ENCODE data around the gene CAMP. TPM values are rescaled to one million over a fixed set of nuclear protein-coding genes. Genes with fewer than 3 reads are reported as not detected.
A peak's percentile ranks its signal among the peaks of the same experiment; 100 is the strongest.

Gene CAMP
- polyA plus RNA-seq, 3 donors, result 2.1 to 5.1 (median 3.4) TPM

DNA sequence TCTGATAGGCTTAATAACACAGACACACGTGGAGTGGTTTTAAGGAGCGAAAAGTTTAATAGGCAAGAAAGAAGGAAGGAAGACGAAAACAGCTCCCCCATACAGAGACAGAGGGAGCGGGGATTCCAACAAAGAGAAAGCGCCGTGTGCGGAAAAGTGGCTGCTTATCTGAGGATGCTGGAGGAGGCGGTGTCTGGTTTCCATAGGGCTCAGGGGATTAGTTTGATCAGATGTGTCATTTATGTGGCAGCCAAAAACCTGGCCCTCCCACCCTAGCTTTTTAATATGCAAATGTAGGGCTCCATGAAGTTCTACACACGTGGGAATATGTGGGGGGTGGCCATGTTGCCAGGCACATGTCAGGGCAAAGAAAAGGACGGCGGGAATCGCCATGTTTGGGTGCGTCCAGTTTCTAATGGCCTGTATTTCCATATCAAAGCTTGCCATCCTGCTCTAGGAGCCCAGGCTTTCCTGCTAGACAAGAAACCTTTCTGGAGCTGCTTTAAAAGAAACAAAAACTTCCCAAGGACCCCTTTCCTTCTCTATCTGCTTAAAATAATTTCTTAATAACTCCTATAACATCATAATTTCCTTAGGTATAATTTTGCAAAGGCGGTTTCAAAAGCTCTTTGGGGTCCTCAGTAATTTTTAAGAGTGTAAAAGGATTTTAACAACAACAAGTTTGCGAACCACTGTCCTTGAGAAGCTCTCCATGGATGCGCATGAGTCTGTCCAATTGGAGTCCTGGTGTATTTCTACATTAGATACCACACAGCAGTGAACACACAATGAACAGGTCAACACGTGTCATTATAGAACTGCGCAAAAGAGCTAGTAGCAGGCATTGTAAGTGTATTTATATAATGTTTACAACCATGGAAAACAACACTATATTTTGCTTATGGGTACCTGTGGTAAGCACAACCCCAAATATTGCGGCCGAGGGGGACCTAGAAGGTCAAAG, 17.0 kb downstream of the CAMP start:
- H3K36me3 ChIP-seq (replicated peaks in 1 of 2; ENCODE audit: control insufficient read depth in 1 of 2, insufficient read depth in 2 of 2, low read length in 2 of 2), result no peaks in the 10 kb centered on the region
- intact Hi-C loops (cut with micrococcal nuclease), result loop anchor here (5.0 kb wide), 2 partner anchors 43 to 53 kb away; partner anchors contain the start of gene CDC25A (in 1 of the 2)
- peaks cover 0 to 2% (median 0%) of the 10 kb centered on the region in 7 donors for H3K9me3 Mint-ChIP-seq
- no peak for DNase-seq
- peak overlapping the region in 2 of 3 experiments; percentile 91 to 95 for H3K4me3 ChIP-seq (replicated peaks in 1 of 3; ENCODE audit: low read depth in 2 of 3, low read length in 3 of 3)
- peaks cover 41% of the 10 kb centered on the region for H3K79me2 ChIP-seq (ENCODE audit: insufficient read depth, low read length)
- peaks cover 65 to 66% of the 10 kb centered on the region in 2 donors for H3K4me1 ChIP-seq (ENCODE audit: control insufficient read depth in 1 of 2, insufficient read depth in 2 of 2, low read length in 2 of 2)
- no peaks in the 10 kb centered on the region for H4K20me1 ChIP-seq (ENCODE audit: insufficient read depth, low read length)
- whole genome bisulfite sequencing (ENCODE audit: insufficient coverage), result 68% methylated on average over 7 of the region's 20 CpGs
- H3K4me1 Mint-ChIP-seq, result peaks cover 49% of the 10 kb centered on the region
- H3K36me3 Mint-ChIP-seq, result peaks cover 0 to under 1% of the 10 kb centered on the region in 2 donors
- peak overlapping the region in 6 of 7 donors; percentile 79 to 92 (median 90) for H3K27ac Mint-ChIP-seq
- peak overlapping the region; percentile 77 for H3K9ac ChIP-seq (ENCODE audit: insufficient read depth, low read length, poor library complexity, severe bottlenecking)
- H3K27me3 Mint-ChIP-seq (ENCODE audit: low read depth in 3 of 3), result peaks cover 0 to 3% (median 0%) of the 10 kb centered on the region in 3 donors
- H3K27ac ChIP-seq (ENCODE audit: low read depth in 1 of 2, low read length in 2 of 2), result peak overlapping the region; percentile 65 to 83
- no peaks in the 10 kb centered on the region for H3K9me3 ChIP-seq (replicated peaks in 1 of 2; ENCODE audit: control insufficient read depth in 1 of 2, insufficient read depth in 1 of 2, low read length in 2 of 2)
- no peaks in the 10 kb centered on the region for H3K27me3 ChIP-seq (ENCODE audit: control insufficient read depth in 2 of 2, insufficient read depth in 2 of 2, low read length in 2 of 2)
- TF ChIP-seq, protein P1, sequence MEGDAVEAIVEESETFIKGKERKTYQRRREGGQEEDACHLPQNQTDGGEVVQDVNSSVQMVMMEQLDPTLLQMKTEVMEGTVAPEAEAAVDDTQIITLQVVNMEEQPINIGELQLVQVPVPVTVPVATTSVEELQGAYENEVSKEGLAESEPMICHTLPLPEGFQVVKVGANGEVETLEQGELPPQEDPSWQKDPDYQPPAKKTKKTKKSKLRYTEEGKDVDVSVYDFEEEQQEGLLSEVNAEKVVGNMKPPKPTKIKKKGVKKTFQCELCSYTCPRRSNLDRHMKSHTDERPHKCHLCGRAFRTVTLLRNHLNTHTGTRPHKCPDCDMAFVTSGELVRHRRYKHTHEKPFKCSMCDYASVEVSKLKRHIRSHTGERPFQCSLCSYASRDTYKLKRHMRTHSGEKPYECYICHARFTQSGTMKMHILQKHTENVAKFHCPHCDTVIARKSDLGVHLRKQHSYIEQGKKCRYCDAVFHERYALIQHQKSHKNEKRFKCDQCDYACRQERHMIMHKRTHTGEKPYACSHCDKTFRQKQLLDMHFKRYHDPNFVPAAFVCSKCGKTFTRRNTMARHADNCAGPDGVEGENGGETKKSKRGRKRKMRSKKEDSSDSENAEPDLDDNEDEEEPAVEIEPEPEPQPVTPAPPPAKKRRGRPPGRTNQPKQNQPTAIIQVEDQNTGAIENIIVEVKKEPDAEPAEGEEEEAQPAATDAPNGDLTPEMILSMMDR (IDR thresholded peaks at IDR 0.05), result no peak
- H2AFZ ChIP-seq (ENCODE audit: insufficient read depth, low read depth, low read length, poor library complexity, severe bottlenecking), result peak overlapping the region; percentile 93
- H3K4me2 ChIP-seq (replicated peaks; ENCODE audit: extremely low read depth, low read length, poor library complexity, severe bottlenecking), result peak overlapping the region; percentile 90
- H3K4me3 Mint-ChIP-seq, result peak overlapping the region; percentile 87 to 96

DNA sequence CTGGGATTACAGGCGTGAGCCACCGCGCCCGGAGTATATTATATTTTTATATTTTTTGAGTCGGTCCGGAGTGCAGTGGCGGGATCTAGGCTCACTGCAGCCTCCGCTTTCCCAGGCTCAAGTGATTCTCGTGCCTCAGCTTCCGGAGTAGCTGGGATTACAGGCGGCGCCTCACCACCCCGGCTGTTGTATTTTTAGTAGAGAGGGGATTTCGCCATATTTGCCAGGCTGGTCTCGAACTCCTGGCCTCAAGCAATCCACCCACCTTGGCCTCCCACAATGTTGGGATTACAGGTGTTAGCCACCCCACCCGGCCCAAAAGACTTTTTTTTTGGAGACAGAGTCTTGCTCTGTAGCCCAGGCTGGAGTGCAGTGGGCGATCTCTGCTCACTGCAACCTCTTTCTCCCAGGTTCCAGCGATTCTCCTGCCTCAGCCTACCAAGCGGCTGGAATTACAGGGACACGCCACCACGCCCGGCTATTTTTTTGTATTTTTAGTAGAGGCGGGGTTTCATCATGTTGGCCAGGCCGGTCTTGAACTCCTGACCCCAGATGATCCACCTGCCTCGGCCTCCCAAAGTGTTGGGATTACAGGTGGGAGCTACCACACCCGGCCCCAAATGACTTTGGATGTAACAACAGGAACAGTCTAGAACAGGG, 18.6 kb downstream of the CAMP start:
- Mint-ChIP-seq H3K36me3 (peaks cover 2 to 3% of the 10 kb centered on the region in 2 donors), H3K27ac (peak overlapping the region; percentile 33 to 92 (median 87)), H3K9me3 (peaks cover 0 to 2% (median 0%) of the 10 kb centered on the region in 7 donors), H3K27me3 (ENCODE audit: low read depth in 3 of 3) (peaks cover 0 to 3% (median 0%) of the 10 kb centered on the region in 3 donors), H3K4me1 (peaks cover 35% of the 10 kb centered on the region), H3K4me3 (peak overlapping the region; percentile 87 to 96)
- WGBS (ENCODE audit: insufficient coverage), result 91% methylated on average over 4 of the region's 26 CpGs
- TF ChIP-seq, protein P1 (IDR thresholded peaks at IDR 0.05), result no peak
- Histone ChIP-seq H3K9ac (ENCODE audit: insufficient read depth, low read length, poor library complexity, severe bottlenecking) (peak overlapping the region; percentile 77), H3K27ac (ENCODE audit: low read depth in 1 of 2, low read length in 2 of 2) (peak overlapping the region; percentile 65 to 83), H3K9me3 (replicated peaks in 1 of 2; ENCODE audit: control insufficient read depth in 1 of 2, insufficient read depth in 1 of 2, low read length in 2 of 2) (no peaks in the 10 kb centered on the region), H3K27me3 (ENCODE audit: control insufficient read depth in 2 of 2, insufficient read depth in 2 of 2, low read length in 2 of 2) (no peaks in the 10 kb centered on the region), H4K20me1 (ENCODE audit: insufficient read depth, low read length) (no peaks in the 10 kb centered on the region), H3K4me1 (ENCODE audit: control insufficient read depth in 1 of 2, insufficient read depth in 2 of 2, low read length in 2 of 2) (peaks cover 56 to 57% of the 10 kb centered on the region in 2 donors), H2AFZ (ENCODE audit: insufficient read depth, low read depth, low read length, poor library complexity, severe bottlenecking) (peak overlapping the region; percentile 93), H3K4me2 (replicated peaks; ENCODE audit: extremely low read depth, low read length, poor library complexity, severe bottlenecking) (peak overlapping the region; percentile 90), H3K36me3 (replicated peaks in 1 of 2; ENCODE audit: control insufficient read depth in 1 of 2, insufficient read depth in 2 of 2, low read length in 2 of 2) (no peaks in the 10 kb centered on the region), H3K4me3 (replicated peaks in 1 of 3; ENCODE audit: low read depth in 2 of 3, low read length in 3 of 3) (peak overlapping the region; percentile 81 to 95 (median 91)), H3K79me2 (ENCODE audit: insufficient read depth, low read length) (peaks cover 51% of the 10 kb centered on the region)
- no peak for DNase-seq
- intact Hi-C loops (cut with micrococcal nuclease), result loop anchor here (5.0 kb wide), 2 partner anchors 45 to 55 kb away; partner anchors contain the start of gene CDC25A (in 1 of the 2)

Measured in CD14-positive monocyte (primary cell).